H1 (cell line): ENCODE results near the gene ATP5MC2. TPM values are rescaled to one million over a fixed set of nuclear protein-coding genes. Genes with fewer than 3 reads are reported as not detected.

Experiments used
- CTCF ChIA-PET: fragments of 300-600 bp; sonication (Branson Sonifier 250); formaldehyde crosslinking; loops from one replicate; lab custom pipeline; 2021; ENCODE audit not compliant: partially characterized antibody; lab: Charles Lee
- POLR2A ChIA-PET: fragments of 300-600 bp; sonication (Branson Sonifier 250); formaldehyde crosslinking; loops from one replicate; lab custom pipeline; 2021; ENCODE audit warnings: inconsistent platforms; ENCODE audit not compliant: partially characterized antibody; lab: Charles Lee
- DNase-seq, 2 experiments: peaks; one replicate each; pipeline versions ENCODE4 v3.0.0 to v3.0.0-alpha.2; 2010 to 2022; ENCODE audit warnings: low spot score in 2 of 2, low read depth in 1 of 2, mixed read lengths in 1 of 2
- FAIRE-seq: peaks from 2 replicates; lab custom pipeline; 2011; peaks lifted over from hg19 to GRCh38; lab: Jason Lieb, UNC
- H2AFZ ChIP-seq: 2 replicates; pipeline ENCODE4 v1.8.1; 2012; ENCODE audit warnings: low read length, inconsistent platforms
- H2AK5ac ChIP-seq: 2 replicates; pipeline ENCODE4 v1.6.1; 2013; ENCODE audit warnings: low read depth, low read length
- H2BK120ac ChIP-seq: replicated peaks from 2 replicates; pipeline ENCODE3; 2013; ENCODE audit warnings: low read depth, low read length, inconsistent platforms
- H2BK12ac ChIP-seq: 2 replicates; pipeline ENCODE4 v1.6.1; 2013; ENCODE audit warnings: low read depth, low read length
- H2BK15ac ChIP-seq: 2 replicates; pipeline ENCODE4 v1.6.1; 2013; ENCODE audit warnings: low read length
- H2BK20ac ChIP-seq: 2 replicates; pipeline ENCODE4 v1.6.1; 2013; ENCODE audit warnings: low read length
- H2BK5ac ChIP-seq: 2 replicates; pipeline ENCODE4 v1.6.1; 2013; ENCODE audit warnings: low read depth, low read length
- H3K14ac ChIP-seq: 2 replicates; pipeline ENCODE4 v1.6.1; 2013; ENCODE audit warnings: inconsistent platforms; ENCODE audit not compliant: insufficient read length
- H3K18ac ChIP-seq: 2 replicates; pipeline ENCODE4 v1.6.1; 2013; ENCODE audit warnings: low read length; ENCODE audit errors: extremely low read depth
- H3K23ac ChIP-seq: 2 replicates; pipeline ENCODE4 v1.6.1; 2013; ENCODE audit warnings: inconsistent platforms; ENCODE audit not compliant: insufficient read length
- H3K23me2 ChIP-seq: 2 replicates; pipeline ENCODE4 v1.6.1; 2013; ENCODE audit warnings: low read depth, low read length
- H3K27ac ChIP-seq: 2 replicates; pipeline ENCODE4 v1.6.1; 2011; ENCODE audit warnings: low read depth, low read length, inconsistent platforms
- H3K27me3 ChIP-seq, 4 experiments: replicated peaks in 1 of 4; 1 replicate in 1 of 4; 2 replicates in 3 of 4; pipeline versions ENCODE4 v1.6.1 to v1.8.1; 2011 to 2013; ENCODE audit warnings: low read length in 3 of 4, mild to moderate bottlenecking in 3 of 4, inconsistent platforms in 2 of 4, mixed read lengths in 2 of 4, moderate library complexity in 1 of 4; ENCODE audit not compliant: control insufficient read depth in 3 of 4, insufficient read depth in 3 of 4; ENCODE audit errors: extremely low read depth in 1 of 4
- H3K36me3 ChIP-seq, 4 experiments: 2 replicates each; pipeline versions ENCODE4 v1.6.1 to v1.8.1; 2011 to 2013; ENCODE audit warnings: mild to moderate bottlenecking in 4 of 4, low read length in 3 of 4, moderate library complexity in 2 of 4, control low read depth in 1 of 4, inconsistent platforms in 1 of 4; ENCODE audit not compliant: insufficient read depth in 4 of 4, control insufficient read depth in 2 of 4
- H3K4ac ChIP-seq: replicated peaks from 2 replicates; pipeline ENCODE3; 2013; ENCODE audit warnings: low read length, low read depth, mixed read lengths, inconsistent platforms; ENCODE audit not compliant: insufficient read length
- H3K4me1 ChIP-seq, 4 experiments: replicated peaks in 1 of 4; 1 replicate in 1 of 4; 2 replicates in 3 of 4; pipeline versions ENCODE4 v1.6.1 to v1.8.1; 2011 to 2013; ENCODE audit warnings: low read length in 3 of 4, inconsistent platforms in 2 of 4, mixed read lengths in 1 of 4; ENCODE audit not compliant: insufficient read depth in 4 of 4, control insufficient read depth in 3 of 4
- H3K4me2 ChIP-seq, 2 experiments: 2 replicates each; pipeline versions ENCODE4 v1.6.1 to v1.8.1; 2011 to 2013; ENCODE audit warnings: low read depth in 2 of 2, low read length in 2 of 2, control low read depth in 1 of 2, inconsistent platforms in 1 of 2, mild to moderate bottlenecking in 1 of 2; ENCODE audit not compliant: insufficient read depth in 1 of 2
- H3K4me3 ChIP-seq, 4 experiments: fragments of 200-600, 300-600 bp in 1 of 4; sonication (generic), shearing (Covaris generic), sonication (Bioruptor Twin) in 1 of 4; 2 replicates each; pipeline versions ENCODE4 v1.5.1 to v1.8.1; 2011 to 2016; ENCODE audit warnings: low read length in 4 of 4, low read depth in 3 of 4, control low read depth in 2 of 4, inconsistent platforms in 2 of 4, mild to moderate bottlenecking in 2 of 4, mixed read lengths in 1 of 4, moderate library complexity in 1 of 4; ENCODE audit not compliant: insufficient read depth in 2 of 4; ENCODE audit errors: extremely low read depth in 1 of 4
- H3K56ac ChIP-seq: replicated peaks from 2 replicates; pipeline ENCODE3; 2013; ENCODE audit warnings: low read depth, mild to moderate bottlenecking, mixed read lengths, low read length, inconsistent platforms; ENCODE audit not compliant: insufficient read length
- H3K79me1 ChIP-seq: 2 replicates; pipeline ENCODE4 v1.6.1; 2013; ENCODE audit warnings: low read depth, low read length, control low read depth
- H3K79me2 ChIP-seq, 2 experiments: 2 replicates each; pipeline versions ENCODE4 v1.6.1 to v1.8.1; 2012 to 2013; ENCODE audit warnings: low read length in 2 of 2, mild to moderate bottlenecking in 2 of 2, inconsistent platforms in 1 of 2; ENCODE audit not compliant: insufficient read depth in 2 of 2, control insufficient read depth in 1 of 2
- H3K9ac ChIP-seq, 4 experiments: replicated peaks in 1 of 4; 1 replicate in 1 of 4; 2 replicates in 3 of 4; pipeline versions ENCODE4 v1.6.1 to v1.8.1; 2011 to 2013; ENCODE audit warnings: low read depth in 3 of 4, low read length in 3 of 4, control low read depth in 2 of 4, mild to moderate bottlenecking in 2 of 4, moderate library complexity in 2 of 4, inconsistent platforms in 1 of 4; ENCODE audit errors: extremely low read depth in 1 of 4
- H3K9me3 ChIP-seq, 2 experiments: 2 replicates each; pipeline versions ENCODE4 v1.6.1 to v1.8.1; 2012 to 2013; ENCODE audit warnings: mild to moderate bottlenecking in 2 of 2, moderate library complexity in 2 of 2, control low read depth in 1 of 2, inconsistent platforms in 1 of 2, low read depth in 1 of 2, low read length in 1 of 2, mixed read lengths in 1 of 2; ENCODE audit not compliant: insufficient read depth in 2 of 2
- H4K20me1 ChIP-seq, 2 experiments: replicated peaks in 1 of 2; 2 replicates each; pipeline versions ENCODE3 to v1.8.1; 2011 to 2013; ENCODE audit warnings: inconsistent platforms in 2 of 2, low read length in 2 of 2, mild to moderate bottlenecking in 1 of 2; ENCODE audit not compliant: insufficient read depth in 2 of 2, control insufficient read depth in 1 of 2
- H4K5ac ChIP-seq: 2 replicates; pipeline ENCODE4 v1.6.1; 2013; ENCODE audit warnings: low read length, low read depth, mixed read lengths, inconsistent platforms; ENCODE audit not compliant: insufficient read length
- H4K8ac ChIP-seq: 2 replicates; pipeline ENCODE4 v1.8.0; 2013; ENCODE audit warnings: mild to moderate bottlenecking, moderate library complexity, low read length, inconsistent platforms; ENCODE audit not compliant: insufficient read depth; ENCODE audit errors: extremely low read depth
- H4K91ac ChIP-seq: replicated peaks from 2 replicates; pipeline ENCODE3; 2013; ENCODE audit warnings: low read length, mixed read lengths, inconsistent platforms; ENCODE audit not compliant: insufficient read length
- HDAC2 ChIP-seq, 2 experiments: fragments of 300-600 bp in 1 of 2; sonication (generic) in 1 of 2; IDR thresholded peaks; 2 replicates each; pipeline ENCODE4 v1.6.1; 2011 to 2012; ENCODE audit warnings: low read depth in 2 of 2, low read length in 2 of 2, mild to moderate bottlenecking in 2 of 2, moderate library complexity in 2 of 2, borderline replicate concordance in 1 of 2, inconsistent platforms in 1 of 2
- NANOG ChIP-seq: IDR thresholded peaks from 2 replicates; pipeline ENCODE4 v1.6.1; 2011; ENCODE audit warnings: low read length, low read depth, mild to moderate bottlenecking, inconsistent platforms; ENCODE audit not compliant: insufficient read depth, poor library complexity, severe bottlenecking
- SIN3A ChIP-seq, 2 experiments: IDR thresholded peaks in 1 of 2; conservative IDR thresholded peaks in 1 of 2; 2 replicates each; pipeline ENCODE4 v1.6.1; 2011 to 2012; ENCODE audit warnings: low read length in 2 of 2, improper control_type of control experiment in 1 of 2, low read depth in 1 of 2, mild to moderate bottlenecking in 1 of 2
- WGBS, 2 experiments: shearing (Covaris generic) in 1 of 2; methylation state at CpG; one replicate each; pipeline versions ENCODE4 v1.1.6 to v1.1.7; 2013 to 2015; ENCODE audit warnings: low lambda C conversion rate in 2 of 2, mixed read lengths in 2 of 2, inconsistent platforms in 1 of 2, low coverage in 1 of 2, missing lambda C conversion rate in 1 of 2; ENCODE audit not compliant: insufficient replicate concordance in 2 of 2, insufficient coverage in 1 of 2, insufficient read length in 1 of 2; ENCODE audit errors: extremely low coverage in 1 of 2, missing lambda C conversion rate in 1 of 2; 5-methylcytosine and 5-hydroxymethylcytosine counted together
- polyA plus RNA-seq, 7 experiments: library from polyadenylated mRNA; depleted of rRNA in 3 of 7; stranded (reverse) in 5 of 7; unstranded in 2 of 7; fragments of >200 nt in 5 of 7; fragments of 200-250 nt in 2 of 7; gene quantifications; 1 replicate in 5 of 7; 2 replicates in 1 of 7; 4 replicates in 1 of 7; pipeline versions ENCODE4 v1.2.1 to v1.2.3, GENCODE V29; 2011 to 2013; ENCODE audit warnings: missing spikeins in 2 of 7, mixed read lengths in 2 of 7
- total RNA-seq: library from RNA; stranded (reverse); fragmentation: NEBNext Ultra II Directional; extraction: Animal tissue kit (Norgen Biotek cat#: 25700); gene quantifications from 2 replicates; pipeline ENCODE4 v1.2.1, GENCODE V29; 2021

The ATP5MC2 gene
- total and polyA plus RNA-seq, 2 of the 8 experiments (the other 6 are each of a cell fraction or from before 2014, with no cell fraction given) = 408 to 952 TPM

- CTCF ChIA-PET = interaction anchor here (1.7 to 2.9 kb wide), 3 partner anchors 11 to 121 kb away, joined by 5 to 9 read pairs (median 7); partner anchors contain the start of gene ATP5MC2
- Histone ChIP-seq H2BK5ac (no peak overlapping the region), H4K5ac (no peak overlapping the region), H2AFZ (no peak overlapping the region), H3K4ac (no peak overlapping the region), H3K9ac (no peak overlapping the region), H3K18ac (no peak overlapping the region), H3K9me3 (no peaks in the 10 kb centered on the region), H3K27ac (no peak overlapping the region), H2BK15ac (no peak overlapping the region), H3K23ac (no peak overlapping the region), H3K23me2 (no peaks in the 10 kb centered on the region), H3K79me1 (no peaks in the 10 kb centered on the region), H2BK120ac (no peak overlapping the region), H2BK12ac (no peak overlapping the region), H3K79me2 (no peaks in the 10 kb centered on the region), H3K4me1 (peaks cover 0 to 5% (median 2%) of the 10 kb centered on the region in 4 experiments; a peak in 4 of 7 replicates), H4K91ac (no peak overlapping the region), H2AK5ac (no peak overlapping the region), H3K27me3 (no peaks in the 10 kb centered on the region), H3K4me3 (no peak overlapping the region), H3K36me3 (peaks cover 11 to 58% (median 35%) of the 10 kb centered on the region in 4 experiments), H3K14ac (no peak overlapping the region), H3K56ac (no peak overlapping the region), H4K20me1 (no peaks in the 10 kb centered on the region), H3K4me2 (no peak overlapping the region), H2BK20ac (no peak overlapping the region), H4K8ac (no peak overlapping the region)
- WGBS, 2 experiments = 93% methylated on average over 5 of the region's 5 CpGs; no CpG with 5 or more reads in 1 of the 2 experiments
- FAIRE-seq (no peak), DNase-seq (no peak)
- POLR2A ChIA-PET = interaction anchor here (0.7 to 15.7 kb wide), 6 partner anchors 11 to 156 kb away, joined by 3 to 246 read pairs (median 3); partner anchors contain the start of genes ATP5MC2 and NPFF
- no peak for TF ChIP-seq SIN3A (conservative IDR thresholded peaks at IDR 0.05 in 1 of 2, IDR thresholded peaks at IDR 0.05 in 1 of 2; ENCODE audit: low read depth in 1 of 2, low read length in 2 of 2)
- TF ChIP-seq NANOG = no peak
- TF ChIP-seq HDAC2 (IDR thresholded peaks at IDR 0.05; ENCODE audit: borderline replicate concordance in 1 of 2, low read depth in 2 of 2, low read length in 2 of 2) = no peak
Observed at GRCh38 chr12:53664191-53664590, 11.7 kb downstream of the ATP5MC2 start.
